Measurements from ENCODE around the gene BCORL1. TPM values are rescaled to one million over a fixed set of nuclear protein-coding genes. Genes with fewer than 3 reads are reported as not detected.

The BCORL1 gene
- total and polyA plus RNA-seq, 2 of the 8 experiments (the other 6 are each of a cell fraction or from before 2014, with no cell fraction given): 1.4 to 6.2 TPM

- H4K91ac ChIP-seq (replicated peaks; ENCODE audit: insufficient read length, low read length): no peak overlapping the region
- 87% methylated on average over 8 of the region's 12 CpGs; no CpG with 5 or more reads in 1 of the 2 experiments for WGBS, 2 experiments (ENCODE audit: extremely low coverage in 1 of 2, insufficient coverage in 1 of 2, insufficient read length in 1 of 2, insufficient replicate concordance in 2 of 2, low coverage in 1 of 2, low lambda C conversion rate in 2 of 2, missing lambda C conversion rate in 1 of 2)
Measured at GRCh38 chrX:130014770-130015169, 32.3 kb downstream of the BCORL1 start.

More at GRCh38 chrX:130014770-130015169, 32.3 kb downstream of the BCORL1 start:
- H2BK5ac ChIP-seq (ENCODE audit: low read depth, low read length): no peak overlapping the region
- no peak overlapping the region for H2AK5ac ChIP-seq (ENCODE audit: low read depth, low read length)
- H3K27me3 ChIP-seq (replicated peaks in 1 of 4; ENCODE audit: control insufficient read depth in 3 of 4, extremely low read depth in 1 of 4, insufficient read depth in 3 of 4, low read length in 3 of 4): no peaks in the 10 kb centered on the region
- H3K9me3 ChIP-seq (ENCODE audit: insufficient read depth in 2 of 2, low read depth in 1 of 2, low read length in 1 of 2): no peaks in the 10 kb centered on the region
- no peak overlapping the region for H3K56ac ChIP-seq (replicated peaks; ENCODE audit: insufficient read length, low read depth, low read length)
- H2BK20ac ChIP-seq (ENCODE audit: low read length): no peak overlapping the region
- H3K36me3 ChIP-seq (ENCODE audit: control insufficient read depth in 2 of 4, insufficient read depth in 4 of 4, low read length in 3 of 4): peaks cover 0 to 9% (median 0%) of the 10 kb centered on the region in 4 experiments; a peak in 2 of 8 replicates
- H3K23ac ChIP-seq (ENCODE audit: insufficient read length): no peak overlapping the region
- H4K20me1 ChIP-seq (replicated peaks in 1 of 2; ENCODE audit: control insufficient read depth in 1 of 2, insufficient read depth in 2 of 2, low read length in 2 of 2): no peaks in the 10 kb centered on the region
- no peak overlapping the region for H2BK12ac ChIP-seq (ENCODE audit: low read depth, low read length)
- H3K23me2 ChIP-seq (ENCODE audit: low read depth, low read length): no peaks in the 10 kb centered on the region
- H3K4me1 ChIP-seq (replicated peaks in 1 of 4; ENCODE audit: control insufficient read depth in 3 of 4, insufficient read depth in 4 of 4, low read length in 3 of 4): no peaks in the 10 kb centered on the region
- no peak overlapping the region for H3K4me2 ChIP-seq (ENCODE audit: insufficient read depth in 1 of 2, low read depth in 2 of 2, low read length in 2 of 2)
- no peak overlapping the region for H4K8ac ChIP-seq (ENCODE audit: extremely low read depth, insufficient read depth, low read length)
- no peaks in the 10 kb centered on the region for H3K79me1 ChIP-seq (ENCODE audit: low read depth, low read length)
- H3K9ac ChIP-seq (replicated peaks in 1 of 4; ENCODE audit: extremely low read depth in 1 of 4, low read depth in 3 of 4, low read length in 3 of 4): no peak overlapping the region
- POLR2A ChIA-PET (ENCODE audit: partially characterized antibody): no interaction called here
- H3K18ac ChIP-seq (ENCODE audit: extremely low read depth, low read length): no peak overlapping the region
- H3K4me3 ChIP-seq (ENCODE audit: extremely low read depth in 1 of 4, insufficient read depth in 2 of 4, low read depth in 3 of 4, low read length in 4 of 4): no peak overlapping the region
- no peak overlapping the region for H3K4ac ChIP-seq (replicated peaks; ENCODE audit: insufficient read length, low read depth, low read length)
- no peak overlapping the region for H3K14ac ChIP-seq (ENCODE audit: insufficient read length)
- CTCF ChIA-PET (ENCODE audit: partially characterized antibody): interaction anchor here (2.7 kb wide), 1 partner anchor 13 kb away, joined by 14 read pairs; no protein-coding TSS in a partner anchor
- no peak overlapping the region for H3K27ac ChIP-seq (ENCODE audit: low read depth, low read length)
- no peak overlapping the region for H2BK120ac ChIP-seq (replicated peaks; ENCODE audit: low read depth, low read length)
- no peak for DNase-seq (ENCODE audit: low read depth in 1 of 2, low spot score in 2 of 2)
- no peak for TF ChIP-seq SAP30 (IDR thresholded peaks at IDR 0.05; ENCODE audit: insufficient read depth, insufficient replicate concordance, low read length)
- no peak for TF ChIP-seq SP2 (IDR thresholded peaks at IDR 0.05; ENCODE audit: low read length)
- TF ChIP-seq CHD1 (IDR thresholded peaks at IDR 0.05; ENCODE audit: low read depth, low read length): no peak
- TF ChIP-seq GTF2F1 (IDR thresholded peaks at IDR 0.05; ENCODE audit: borderline replicate concordance, low read depth, low read length): no peak
- no peak for TF ChIP-seq ASH2L (IDR thresholded peaks at IDR 0.05; ENCODE audit: low read length)
- no peak for TF ChIP-seq TBP (IDR thresholded peaks at IDR 0.05; ENCODE audit: low read depth, low read length)
- TF ChIP-seq YY1 (IDR thresholded peaks at IDR 0.05; ENCODE audit: low read depth, low read length): no peak
- TF ChIP-seq CEBPB (IDR thresholded peaks at IDR 0.05; ENCODE audit: low read depth, low read length): no peak
- TF ChIP-seq HDAC6 (IDR thresholded peaks at IDR 0.05; ENCODE audit: low read depth, low read length): no peak
- TF ChIP-seq MAFK (IDR thresholded peaks at IDR 0.05; ENCODE audit: low read depth, low read length): no peak
- no peak for TF ChIP-seq KDM5A (IDR thresholded peaks at IDR 0.05; ENCODE audit: low read length)
- no peak for TF ChIP-seq NANOG (IDR thresholded peaks at IDR 0.05; ENCODE audit: insufficient read depth, low read depth, low read length, poor library complexity, severe bottlenecking)
- TF ChIP-seq POU5F1 (IDR thresholded peaks at IDR 0.05; ENCODE audit: low read depth, low read length): no peak
- TF ChIP-seq SUZ12 (IDR thresholded peaks at IDR 0.05; ENCODE audit: low read length): no peak
- no peak overlapping the region for H2BK15ac ChIP-seq (ENCODE audit: low read length)
- H3K79me2 ChIP-seq (ENCODE audit: control insufficient read depth in 1 of 2, insufficient read depth in 2 of 2, low read length in 2 of 2): no peaks in the 10 kb centered on the region
- no peak overlapping the region for H4K5ac ChIP-seq (ENCODE audit: insufficient read length, low read depth, low read length)
- no peak for FAIRE-seq
- H2AFZ ChIP-seq (ENCODE audit: low read length): no peak overlapping the region
